ENCODE measurements around the gene IP6K3.

DNA sequence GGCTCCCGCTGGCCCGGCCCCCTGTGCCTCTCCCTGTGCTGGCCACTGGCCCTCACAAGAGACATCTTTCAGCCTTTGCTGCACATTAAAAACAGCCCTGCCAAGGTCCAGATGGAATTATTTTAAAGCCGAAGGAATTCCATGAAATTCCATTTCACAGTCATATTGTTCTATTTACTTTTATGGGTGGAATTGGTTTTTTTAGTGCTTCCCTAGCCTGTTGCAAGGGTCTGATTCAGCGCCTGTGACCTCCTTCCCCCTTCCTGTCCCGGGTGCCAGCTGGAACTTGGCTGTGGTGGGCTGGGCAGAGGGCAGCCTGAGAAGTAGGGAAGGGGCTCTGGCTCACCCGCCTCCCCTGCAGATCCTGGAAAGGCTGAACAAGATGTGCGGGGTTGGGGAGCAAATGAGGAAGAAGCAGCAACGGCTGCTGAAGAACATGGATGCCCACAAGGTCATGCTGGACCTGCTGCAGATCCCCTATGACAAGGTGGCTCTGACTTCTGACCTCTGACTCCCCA, 69.5 kb downstream of the IP6K3 start:
- no peak for TF ChIP-seq POLR2A (IDR thresholded peaks at IDR 0.05)
- TF ChIP-seq, protein P1, sequence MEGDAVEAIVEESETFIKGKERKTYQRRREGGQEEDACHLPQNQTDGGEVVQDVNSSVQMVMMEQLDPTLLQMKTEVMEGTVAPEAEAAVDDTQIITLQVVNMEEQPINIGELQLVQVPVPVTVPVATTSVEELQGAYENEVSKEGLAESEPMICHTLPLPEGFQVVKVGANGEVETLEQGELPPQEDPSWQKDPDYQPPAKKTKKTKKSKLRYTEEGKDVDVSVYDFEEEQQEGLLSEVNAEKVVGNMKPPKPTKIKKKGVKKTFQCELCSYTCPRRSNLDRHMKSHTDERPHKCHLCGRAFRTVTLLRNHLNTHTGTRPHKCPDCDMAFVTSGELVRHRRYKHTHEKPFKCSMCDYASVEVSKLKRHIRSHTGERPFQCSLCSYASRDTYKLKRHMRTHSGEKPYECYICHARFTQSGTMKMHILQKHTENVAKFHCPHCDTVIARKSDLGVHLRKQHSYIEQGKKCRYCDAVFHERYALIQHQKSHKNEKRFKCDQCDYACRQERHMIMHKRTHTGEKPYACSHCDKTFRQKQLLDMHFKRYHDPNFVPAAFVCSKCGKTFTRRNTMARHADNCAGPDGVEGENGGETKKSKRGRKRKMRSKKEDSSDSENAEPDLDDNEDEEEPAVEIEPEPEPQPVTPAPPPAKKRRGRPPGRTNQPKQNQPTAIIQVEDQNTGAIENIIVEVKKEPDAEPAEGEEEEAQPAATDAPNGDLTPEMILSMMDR (IDR thresholded peaks at IDR 0.05) = no peak
